ENCODE data around the gene PSG4. TPM values are rescaled to one million over a fixed set of nuclear protein-coding genes. Genes with fewer than 3 reads are reported as not detected.
"Not testable (repeated sequence)": the region's sequence is repeated elsewhere in the genome, so short reads cannot be mapped to it uniquely, and the experiment has no call there.

Gene PSG4
- total RNA-seq, 1 donor from 2014 or later: not detected

DNA sequence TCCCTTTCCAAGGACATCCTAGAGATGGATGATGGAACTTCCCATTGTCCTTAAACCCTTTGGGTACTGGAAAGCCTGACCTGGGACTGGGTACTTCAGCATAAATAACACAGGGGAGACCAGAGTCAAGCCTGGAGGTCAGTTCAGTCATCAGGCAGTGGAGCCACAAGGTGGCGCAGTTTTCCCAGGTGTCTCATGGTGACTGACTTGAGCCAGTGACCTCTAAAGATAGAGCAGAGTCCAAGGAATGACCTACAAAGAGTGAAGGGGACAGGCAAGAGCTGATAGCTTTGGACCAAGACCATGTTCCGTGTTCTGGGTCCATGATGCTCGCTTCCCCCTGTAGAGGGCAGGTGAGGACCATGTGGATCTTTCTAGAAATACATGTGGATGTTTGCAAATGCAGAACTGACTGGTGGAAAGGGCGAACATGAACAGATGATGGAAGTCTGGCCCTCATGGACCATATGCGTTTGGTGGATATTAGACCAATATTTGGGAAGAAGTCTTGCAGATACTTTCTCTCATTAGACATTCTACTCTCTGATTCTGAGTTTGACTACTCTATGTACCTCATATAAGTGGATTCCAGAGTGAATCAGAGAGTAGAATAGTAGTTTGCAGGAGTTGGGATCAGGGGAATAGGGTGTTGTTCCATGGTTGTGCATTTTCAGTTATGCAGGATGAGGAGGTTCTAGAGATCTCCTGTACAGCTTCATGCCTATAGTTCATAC lies 6.6 kb downstream of the PSG4 start:
- DNase-seq (ENCODE audit: low read depth, low spot score): not testable (repeated sequence)

DNA sequence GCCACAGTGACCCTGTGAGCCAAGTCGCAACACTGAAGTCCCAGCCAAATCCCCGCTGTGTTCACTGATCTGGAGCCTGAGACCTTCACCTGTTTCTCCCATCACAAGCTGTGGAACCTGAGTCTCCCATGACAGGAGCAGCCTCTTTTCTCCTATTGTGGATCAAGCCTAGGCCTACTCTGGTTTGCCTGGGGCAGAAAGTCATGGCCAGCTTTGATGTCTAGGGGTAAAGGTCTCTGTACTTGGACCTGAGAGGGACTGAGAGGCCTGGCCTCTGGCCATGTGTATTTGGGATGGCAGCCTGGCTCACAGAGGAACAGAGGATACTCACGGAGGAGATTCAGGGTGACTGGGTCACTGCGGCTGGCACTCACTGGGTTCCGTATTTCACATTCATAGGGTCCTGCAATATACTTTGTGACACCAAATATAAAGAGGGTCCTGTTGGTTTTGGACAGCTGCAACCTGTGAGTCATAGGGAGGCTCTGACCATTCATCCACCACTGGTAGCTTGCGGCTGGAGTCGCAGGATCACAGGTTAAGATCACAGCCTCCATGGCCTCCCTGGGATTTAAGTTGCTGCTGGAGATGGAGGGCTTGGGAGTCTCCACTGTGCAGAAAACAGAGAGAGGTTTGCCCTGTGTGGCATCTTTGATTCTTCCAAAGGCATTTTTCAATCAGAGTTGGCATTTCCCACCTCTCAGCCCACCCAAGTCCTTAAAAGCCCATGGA lies 7.6 kb downstream of the PSG4 start:
- DNase-seq (ENCODE audit: low read depth, low spot score): not testable (repeated sequence)

DNA sequence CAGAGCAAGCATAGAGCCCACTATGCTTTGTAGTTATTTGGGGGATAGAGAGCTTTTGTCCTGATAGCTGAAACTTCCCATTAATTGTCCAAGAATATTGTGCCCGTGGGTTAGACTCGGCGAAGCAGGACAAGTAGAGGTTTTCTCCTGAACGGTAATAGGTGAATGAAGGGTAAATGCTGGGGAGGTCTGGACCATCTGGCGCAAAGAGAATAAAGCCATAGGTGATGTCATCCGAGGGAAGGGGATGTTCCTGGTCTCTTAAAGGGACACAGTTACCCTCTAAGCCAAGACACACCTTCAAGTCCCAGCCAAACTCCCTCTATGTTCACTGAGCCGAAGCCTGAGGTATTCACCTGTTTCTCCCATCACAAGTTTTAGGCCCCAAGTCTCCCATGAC lies 11.0 kb downstream of the PSG4 start:
- not testable (repeated sequence) for DNase-seq (ENCODE audit: low read depth, low spot score)

DNA sequence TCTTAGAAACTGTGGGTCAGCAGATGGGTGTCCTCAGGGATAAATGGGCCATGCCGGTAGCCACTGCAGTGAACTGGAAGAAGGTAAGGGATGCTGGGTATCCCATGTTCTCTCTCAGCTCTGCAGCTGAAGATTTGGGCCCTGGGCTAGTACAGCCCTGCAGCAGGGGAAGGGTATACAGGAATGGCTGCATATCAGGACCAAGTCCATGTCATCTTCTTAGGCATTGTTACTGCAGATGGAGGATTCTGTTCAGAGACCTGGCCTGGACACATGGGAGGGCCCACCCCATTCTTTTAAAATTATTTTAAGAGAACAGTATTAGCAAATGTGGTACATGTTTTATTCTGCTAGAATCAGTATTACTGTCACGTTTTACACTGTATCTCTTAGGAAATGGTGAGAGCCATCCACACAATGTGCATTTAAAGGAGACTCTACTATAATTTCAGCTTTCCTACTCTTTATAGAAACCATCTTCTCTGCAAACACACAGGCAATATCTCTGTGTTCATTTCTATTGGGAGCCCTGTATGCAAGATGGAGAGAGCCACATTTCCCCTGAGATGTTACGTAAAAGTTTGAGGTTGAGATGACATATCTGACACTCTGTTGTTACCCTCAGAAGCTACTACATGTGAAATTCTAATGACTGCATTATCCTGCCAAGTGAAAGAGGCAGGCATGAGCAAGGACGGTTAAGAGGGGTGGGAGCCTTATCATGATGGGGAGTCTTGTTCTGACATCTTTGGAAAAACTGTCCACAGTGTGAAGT lies 12.9 kb downstream of the PSG4 start:
- DNase-seq (ENCODE audit: low read depth, low spot score): not testable (repeated sequence)

DNA sequence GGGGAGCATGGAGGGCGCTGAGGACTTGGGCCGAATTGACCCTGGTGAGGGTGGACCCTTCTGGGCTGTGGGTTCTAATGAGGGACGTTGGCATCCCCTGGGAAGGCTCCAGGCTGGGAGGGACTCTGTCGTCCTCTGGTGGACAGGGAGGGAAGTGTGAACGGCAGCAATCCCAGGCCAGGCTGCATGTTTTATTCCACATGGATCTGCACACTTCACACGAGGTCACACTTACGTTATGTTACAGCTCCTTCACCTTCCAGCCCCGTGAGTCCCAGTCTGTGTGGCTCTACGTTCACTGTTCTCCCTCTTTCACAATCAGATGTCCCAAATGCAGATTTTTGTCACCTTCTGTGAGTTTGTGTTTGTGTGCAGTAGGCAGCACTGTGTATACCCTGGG lies 17.3 kb downstream of the PSG4 start:
- not testable (repeated sequence) for DNase-seq (ENCODE audit: low read depth, low spot score)

DNA sequence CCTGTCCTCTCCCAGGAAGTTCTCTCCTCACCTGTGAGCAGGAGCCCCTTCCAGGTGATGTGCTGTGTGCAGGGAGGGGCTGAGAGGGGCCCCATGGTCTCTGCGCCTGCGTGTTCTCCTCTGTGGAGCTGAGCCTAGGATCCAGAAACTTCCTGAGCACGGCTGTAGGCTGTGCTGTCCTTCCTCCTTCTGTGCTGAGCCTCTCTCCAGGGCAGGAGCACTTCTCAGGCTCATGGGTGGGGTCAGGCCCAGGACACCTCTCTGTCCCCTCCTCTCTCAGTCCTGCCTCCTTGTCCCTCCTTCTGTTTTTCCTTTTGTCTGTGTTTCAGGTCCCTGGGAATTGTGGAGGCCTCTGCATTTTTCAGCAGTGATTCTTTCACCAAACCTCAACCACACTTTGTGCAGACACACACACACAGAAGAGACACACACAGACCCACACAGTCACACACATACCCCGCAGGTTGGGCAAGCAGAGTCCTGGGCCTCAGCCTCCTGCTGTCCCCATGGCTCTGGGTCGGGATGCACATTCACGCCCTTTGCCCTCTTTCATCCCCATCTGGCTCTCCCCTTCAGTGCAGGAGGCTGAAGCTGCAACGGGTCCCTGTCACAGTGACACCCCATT lies 19.0 kb downstream of the PSG4 start, which contains the start of gene PSG5:
Gene PSG5 (minus strand): TSS at position 226 of the 625 bp plus-strand sequence. CDS start 131 bp downstream, at position 95.
- not testable (repeated sequence) for DNase-seq (ENCODE audit: low read depth, low spot score)

DNA sequence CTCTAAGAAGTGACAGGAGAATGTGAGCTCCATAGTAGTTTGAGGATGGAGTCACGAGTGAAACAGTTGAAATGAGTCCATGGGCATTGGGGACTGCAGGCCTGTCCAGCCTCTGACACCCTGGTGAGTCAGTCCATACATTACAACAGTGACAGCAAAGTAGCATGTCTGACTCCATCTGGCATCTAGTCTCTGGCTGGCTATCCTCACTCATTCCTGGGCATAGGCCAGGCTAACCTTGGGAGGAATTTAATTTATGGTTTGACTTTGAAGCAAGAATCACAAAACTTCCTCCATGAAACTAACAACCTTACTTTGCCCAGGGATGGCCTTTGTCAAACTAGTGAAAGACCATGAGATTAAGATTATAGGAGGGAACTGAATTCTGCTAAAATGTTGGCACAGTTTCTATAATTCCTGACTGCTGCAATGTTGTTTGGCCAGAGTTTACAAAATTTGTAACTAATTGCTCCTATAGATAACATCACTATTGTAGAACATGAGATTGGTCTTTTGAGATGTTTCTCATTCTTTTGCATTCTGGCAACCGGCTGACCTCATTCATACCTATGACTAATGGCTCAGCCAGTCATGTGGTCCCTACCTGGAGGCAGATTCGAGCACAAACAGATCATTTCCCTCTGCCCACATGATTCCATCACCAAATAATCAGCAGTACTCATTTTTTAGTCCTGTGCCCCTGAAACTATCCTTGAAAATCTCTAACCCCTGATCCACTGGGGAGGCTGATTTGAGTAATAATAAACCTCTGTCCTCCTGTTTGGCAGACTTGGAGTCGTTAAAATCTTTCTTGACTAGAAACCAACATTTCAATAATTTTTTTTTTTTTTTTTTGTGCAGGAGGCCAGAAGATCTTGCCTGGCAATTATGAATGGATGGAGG lies 23.3 kb downstream of the PSG4 start:
- DNase-seq (ENCODE audit: low read depth, low spot score): not testable (repeated sequence)

DNA sequence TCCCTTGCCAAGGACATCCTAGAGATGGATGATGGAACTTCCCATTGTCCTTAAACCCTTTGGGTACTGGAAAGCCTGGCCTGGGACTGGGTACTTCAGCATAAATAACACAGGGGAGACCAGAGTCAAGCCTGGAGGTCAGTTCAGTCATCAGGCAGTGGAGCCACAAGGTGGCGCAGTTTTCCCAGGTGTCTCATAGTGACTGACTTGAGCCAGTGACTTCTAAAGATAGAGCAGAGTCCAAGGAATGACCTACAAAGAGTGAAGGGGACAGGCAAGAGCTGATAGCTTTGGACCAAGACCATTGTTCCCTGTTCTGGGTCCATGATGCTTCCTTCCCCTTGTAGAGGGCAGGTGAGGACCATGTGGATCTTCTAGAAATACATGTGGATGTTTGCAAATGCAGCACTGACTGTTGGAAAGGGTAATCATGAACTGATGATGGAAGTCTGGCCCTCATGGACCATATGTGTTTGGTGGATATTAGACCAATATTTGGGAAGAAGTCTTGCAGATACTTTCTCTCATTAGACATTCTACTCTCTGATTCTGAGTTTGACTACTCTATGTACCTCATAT lies 25.8 kb downstream of the PSG4 start:
- DNase-seq (ENCODE audit: low read depth, low spot score): not testable (repeated sequence)

DNA sequence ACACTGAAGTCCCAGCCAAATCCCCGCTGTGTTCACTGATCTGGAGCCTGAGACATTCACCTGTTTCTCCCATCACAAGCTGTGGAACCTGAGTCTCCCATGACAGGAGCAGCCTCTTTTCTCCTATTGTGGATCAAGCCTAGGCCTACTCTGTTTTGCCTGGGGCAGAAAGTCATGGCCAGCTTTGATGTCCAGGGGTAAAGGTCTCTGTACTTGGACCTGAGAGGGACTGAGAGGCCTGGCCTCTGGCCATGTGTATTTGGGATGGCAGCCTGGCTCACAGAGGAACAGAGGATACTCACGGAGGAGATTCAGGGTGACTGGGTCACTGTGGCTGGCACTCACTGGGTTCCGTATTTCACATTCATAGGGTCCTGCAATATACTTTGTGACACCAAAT lies 26.9 kb downstream of the PSG4 start:
- not testable (repeated sequence) for DNase-seq (ENCODE audit: low read depth, low spot score)

DNA sequence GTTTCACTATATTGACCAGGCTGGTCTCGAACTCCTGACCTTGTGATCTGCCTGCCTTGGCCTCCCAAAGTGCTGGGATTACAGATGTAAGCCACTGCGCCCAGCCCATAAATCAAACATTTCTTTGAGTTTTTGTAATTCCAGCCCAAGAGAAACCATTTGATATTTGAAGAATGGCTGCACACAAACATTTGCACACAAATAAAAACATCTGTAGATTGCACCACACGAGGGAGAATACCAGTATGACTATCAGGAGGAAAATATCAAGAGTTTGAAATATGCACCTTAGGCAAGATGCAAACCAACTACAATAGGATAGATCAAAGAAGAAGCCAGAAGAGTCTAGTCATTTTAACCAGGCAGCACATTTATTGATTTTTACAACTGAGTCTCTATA lies 39.5 kb downstream of the PSG4 start:
- DNase-seq (ENCODE audit: low read depth, low spot score): not testable (repeated sequence)

DNA sequence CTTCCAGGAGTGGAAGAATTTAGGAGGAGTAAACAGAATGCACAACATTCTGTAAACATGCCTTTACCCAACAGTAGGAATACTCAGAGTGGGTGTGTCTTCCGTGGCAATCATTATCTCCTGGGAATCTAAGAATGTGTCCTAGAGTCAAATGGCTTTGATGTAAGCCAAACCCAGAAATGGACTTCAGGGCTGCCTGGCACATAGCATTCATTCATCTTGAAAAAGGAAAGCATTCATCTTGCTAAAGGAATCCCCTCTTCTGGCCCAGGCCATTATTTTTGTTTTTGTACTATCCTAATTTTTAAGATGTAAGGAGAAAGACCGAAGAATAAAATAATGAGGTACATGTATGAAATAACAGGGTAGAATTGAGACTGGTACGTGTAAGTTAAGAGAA lies 42.3 kb downstream of the PSG4 start:
- DNase-seq (ENCODE audit: low read depth, low spot score): not testable (repeated sequence)

DNA sequence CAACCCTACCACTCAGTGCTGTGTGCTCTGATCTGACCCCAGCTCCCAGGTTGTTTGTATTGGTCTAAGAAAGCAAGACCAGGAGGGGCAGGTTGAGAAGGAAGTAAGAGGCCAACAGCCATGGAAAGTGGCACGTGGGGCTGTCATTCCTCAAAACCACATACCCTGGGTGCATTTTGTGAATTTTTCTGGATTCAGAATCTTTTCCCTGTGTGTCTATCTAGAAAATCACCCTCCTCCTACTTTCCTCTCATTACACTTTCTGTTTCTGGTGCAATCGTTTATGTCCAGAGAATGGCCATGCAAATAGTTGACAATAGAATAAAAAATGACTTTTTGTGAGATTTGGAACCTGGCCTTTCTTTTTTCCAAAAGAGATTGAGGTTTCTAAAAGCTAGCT lies 43.2 kb downstream of the PSG4 start:
- DNase-seq (ENCODE audit: low read depth, low spot score): not testable (repeated sequence)

DNA sequence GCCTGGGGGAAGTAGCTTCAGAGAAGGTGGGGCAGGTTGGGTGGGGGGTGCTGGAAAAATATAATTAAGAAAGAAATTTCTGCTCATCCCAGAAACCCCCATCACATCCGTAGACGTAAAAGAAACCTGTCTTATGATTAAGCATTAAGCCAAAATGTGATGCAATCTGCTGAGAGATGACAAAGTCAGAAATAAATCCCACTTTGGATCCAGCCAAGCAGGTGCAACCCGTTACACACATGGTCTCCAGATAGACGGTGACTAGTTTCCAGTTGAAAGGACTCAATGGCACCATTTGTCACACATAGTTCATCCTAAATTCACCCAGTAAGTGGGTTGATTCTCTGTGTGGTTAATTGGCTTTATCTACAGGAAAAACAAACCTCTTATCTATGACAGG lies 53.2 kb downstream of the PSG4 start:
- DNase-seq (ENCODE audit: low read depth, low spot score): no peak

DNA sequence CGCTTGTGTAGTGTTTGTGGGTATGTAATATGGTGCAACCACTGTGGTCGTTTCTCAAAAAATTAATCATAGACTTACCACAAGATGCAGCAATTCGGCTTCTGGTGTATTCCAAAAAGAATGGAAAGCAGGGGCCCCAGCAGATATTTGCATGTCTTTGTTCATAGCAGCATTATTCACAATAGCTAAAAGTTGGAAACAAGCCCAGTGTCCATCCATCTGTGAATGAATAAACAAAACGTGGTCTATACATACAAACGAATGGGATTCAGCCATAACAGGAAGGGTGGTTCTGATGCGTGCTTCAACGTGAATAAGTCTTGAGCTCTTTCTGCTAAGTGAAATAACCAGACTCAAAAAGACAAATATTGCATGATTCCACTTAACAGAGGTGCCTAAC lies 55.6 kb downstream of the PSG4 start:
- DNase-seq (ENCODE audit: low read depth, low spot score): not testable (repeated sequence)

DNA sequence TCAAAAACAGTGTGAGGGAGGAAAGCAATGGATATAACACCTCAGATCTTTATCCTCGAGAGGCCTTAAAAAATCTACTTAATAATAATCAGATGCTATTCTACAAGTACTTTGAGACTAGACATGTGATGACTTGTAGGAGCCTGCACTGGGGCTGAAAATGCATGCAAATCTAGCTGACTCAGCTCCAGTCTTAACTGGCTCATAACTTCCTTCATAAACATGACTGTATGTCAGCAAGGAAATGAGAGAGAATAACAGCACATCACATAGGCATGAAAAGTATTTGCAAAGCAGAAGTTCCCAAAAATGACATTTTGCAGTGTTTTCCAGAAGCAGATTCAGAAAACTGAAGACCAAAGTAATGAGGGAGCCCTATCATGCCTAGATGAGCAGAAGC lies 57.2 kb downstream of the PSG4 start:
- no peak for DNase-seq (ENCODE audit: low read depth, low spot score)

Other genes starting within 250 kb of the PSG4 start
- gene PSG11, start 179.2 kb downstream of the PSG4 start, total RNA-seq: not detected in 2 replicates
- not detected in 2 replicates for gene PSG2, start 122.9 kb downstream of the PSG4 start, total RNA-seq
- gene PSG5, start 19.1 kb downstream of the PSG4 start, total RNA-seq: not detected in 2 replicates
- not detected in 2 replicates for gene PSG9, start 63.9 kb upstream of the PSG4 start, total RNA-seq
- gene CD177, start 148.0 kb upstream of the PSG4 start, total RNA-seq: not detected in 2 replicates
- not detected in 2 replicates for gene TEX101, start 209.3 kb upstream of the PSG4 start, total RNA-seq

Measured in pulmonary artery endothelial cell (primary cell).